Testis (tissue), 3 donors: ENCODE results near the gene CLN6. TPM values are rescaled to one million over a fixed set of nuclear protein-coding genes. Genes with fewer than 3 reads are reported as not detected.

Experiments used
- DNase-seq: peaks from one replicate; pipeline ENCODE4 v3.0.0-alpha.2; 2019
- H3K27ac ChIP-seq, 2 donors: fragments of 200-600 bp; sonication (generic); one replicate each; pipeline ENCODE4 v1.5.1; 2019
- H3K27me3 ChIP-seq: fragments of 200-600 bp; sonication (generic); one replicate; pipeline ENCODE4 v1.5.1; 2019
- H3K36me3 ChIP-seq: fragments of 200-600 bp; sonication (generic); one replicate; pipeline ENCODE4 v1.5.1; 2017; ENCODE audit warnings: low read depth; ENCODE audit errors: missing control alignments
- H3K4me1 ChIP-seq: fragments of 200-600 bp; sonication (generic); one replicate; pipeline ENCODE4 v1.5.1; 2019
- H3K4me3 ChIP-seq, 2 donors: fragments of 200-600 bp; sonication (generic); one replicate each; pipeline ENCODE4 v1.5.1; 2017 to 2019
- H3K9me3 ChIP-seq: fragments of 200-600 bp; sonication (generic); one replicate; pipeline ENCODE4 v1.5.1; 2017
- CTCF ChIP-seq, 3 experiments: fragments of 450-650 bp in 2 of 3; fragments of 200-600 bp in 1 of 3; sonication (generic) in 1 of 3; IDR thresholded peaks; one replicate each; pipeline ENCODE4 v1.5.1; 2016 to 2019; ENCODE audit warnings: antibody characterized with exemption in 3 of 3, mild to moderate bottlenecking in 2 of 3, moderate library complexity in 1 of 3
- POLR2A ChIP-seq: fragments of 450-650 bp; IDR thresholded peaks from one replicate; pipeline ENCODE4 v1.6.1; 2017; ENCODE audit warnings: antibody characterized with exemption, mild to moderate bottlenecking, moderate library complexity
- WGBS, 2 donors: methylation state at CpG; one replicate each; pipeline ENCODE4 v1.1.5; 2018; 5-methylcytosine and 5-hydroxymethylcytosine counted together
- intact Hi-C: fragments of 100-400 bp; cut with DNase I; formaldehyde crosslinking; loops from one replicate; pipeline ENCODE4 v1.15.1; 2023; ENCODE audit warnings: low total_unique reads
- polyA plus RNA-seq: library from polyadenylated mRNA; stranded (reverse); fragments of 350-450 nt; fragmentation: Illumina TruSeq; extraction: RNeasy Lipid Tissue Mini Kit (QIAGEN cat#74804); gene quantifications from one replicate; pipeline ENCODE4 v1.2.3, GENCODE V29; 2014; ENCODE audit warnings: low read depth, low replicate concordance; ENCODE audit not compliant: insufficient read depth
- total RNA-seq, 2 donors: library from RNA; depleted of rRNA; stranded (reverse); fragments of >200 nt; gene quantifications; one replicate each; pipeline ENCODE4 v1.2.3, GENCODE V29; 2016

The CLN6 gene
- total and polyA plus RNA-seq, 3 donors from 2014 or later: 23.3 to 58.8 (median 39.7) TPM

- intact Hi-C loops: no loop called here
- Histone ChIP-seq H3K36me3 (no peaks in the 10 kb centered on the region), H3K27ac (no peak overlapping the region), H3K27me3 (no peaks in the 10 kb centered on the region), H3K4me3 (no peak overlapping the region), H3K9me3 (no peaks in the 10 kb centered on the region), H3K4me1 (peaks cover 11% of the 10 kb centered on the region)
- 86% methylated on average over 6 to 12 of the region's 12 CpGs for WGBS, 2 donors
- no peak for TF ChIP-seq POLR2A
- DNase-seq: no peak
Measured at GRCh38 chr15:68207176-68207935, 22.2 kb downstream of the CLN6 start.

GRCh38 chr15:68206711-68207151 is 22.8 kb downstream of the CLN6 start:
- no peaks in the 10 kb centered on the region for H3K27me3 ChIP-seq
- no peak for DNase-seq
- no peak overlapping the region for H3K4me3 ChIP-seq
- H3K27ac ChIP-seq: no peak overlapping the region
- 67 to 89% methylated on average over 3 to 12 of the region's 12 CpGs for WGBS, 2 donors
- intact Hi-C loops: no loop called here
- H3K9me3 ChIP-seq: no peaks in the 10 kb centered on the region
- no peaks in the 10 kb centered on the region for H3K36me3 ChIP-seq
- TF ChIP-seq CTCF (IDR thresholded peaks at IDR 0.05) (no peak), POLR2A (no peak)
- H3K4me1 ChIP-seq: peaks cover 13% of the 10 kb centered on the region

GRCh38 chr15:68205954-68206539 is 23.5 kb downstream of the CLN6 start:
- Histone ChIP-seq H3K27ac (peak overlapping the region; percentile 24 to 50), H3K4me1 (peaks cover 20% of the 10 kb centered on the region), H3K27me3 (no peaks in the 10 kb centered on the region), H3K9me3 (no peaks in the 10 kb centered on the region), H3K36me3 (no peaks in the 10 kb centered on the region), H3K4me3 (no peak overlapping the region)
- 72 to 76% methylated on average over 12 to 14 of the region's 14 CpGs for WGBS, 2 donors
- no peak for TF ChIP-seq CTCF (IDR thresholded peaks at IDR 0.05)
- no peak for TF ChIP-seq POLR2A
- intact Hi-C loops: no loop called here
- peak; percentile 37 for DNase-seq

- DNase-seq: no peak
- intact Hi-C loops: no loop called here
- peaks cover 20% of the 10 kb centered on the region for H3K4me1 ChIP-seq
- peak overlapping the region; percentile 24 to 50 for H3K27ac ChIP-seq
- H3K27me3 ChIP-seq: no peaks in the 10 kb centered on the region
- WGBS, 2 donors: 66 to 73% methylated on average over 6 to 13 of the region's 13 CpGs
- H3K9me3 ChIP-seq: no peaks in the 10 kb centered on the region
- H3K4me3 ChIP-seq: no peak overlapping the region
- TF ChIP-seq POLR2A: no peak
- no peaks in the 10 kb centered on the region for H3K36me3 ChIP-seq
Measured at GRCh38 chr15:68205558-68205944, 24.0 kb downstream of the CLN6 start.

GRCh38 chr15:68204776-68205557 is 24.6 kb downstream of the CLN6 start, which contains the start of gene CALML4:
Gene CALML4 (minus strand): TSS chr15:68205332. CDS start chr15:68205247, 85 bp downstream.
- Histone ChIP-seq H3K4me1 (peaks cover 23% of the 10 kb centered on the region), H3K4me3 (no peak within 1 kb of the TSS), H3K27me3 (no peaks in the 10 kb centered on the region), H3K27ac (peak within 1 kb of the TSS; percentile 24 to 50), H3K9me3 (no peaks in the 10 kb centered on the region), H3K36me3 (no peaks in the 10 kb centered on the region)
- intact Hi-C loops: no loop called here
- TF ChIP-seq POLR2A (no peak), CTCF (IDR thresholded peaks at IDR 0.05) (no peak)
- 42 to 67% methylated on average over 3 to 16 of the region's 16 CpGs for WGBS, 2 donors
- DNase-seq: peak; percentile 63
